K562 (cell line): ENCODE data around the gene CETN1. TPM values are rescaled to one million over a fixed set of nuclear protein-coding genes. Genes with fewer than 3 reads are reported as not detected.

Experiments
- BACH1 ChIP-seq: fragments of 200-800 bp; sonication (Bioruptor generic); IDR thresholded peaks from 2 replicates; pipeline ENCODE4 v1.6.1; 2016; ENCODE audit warnings: missing genetic modification characterization, missing compliant biosample characterization
- BCL6 ChIP-seq: fragments of 250-450 bp; sonication (Bioruptor Pico); IDR thresholded peaks from 2 replicates; pipeline ENCODE4 v1.4.0; 2020
- BCOR ChIP-seq: fragments of 450-650 bp; IDR thresholded peaks from 2 replicates; pipeline ENCODE4 v1.6.1; 2016
- CEBPZ ChIP-seq: fragments of 150-350 bp; IDR thresholded peaks from 2 replicates; pipeline ENCODE4 v1.6.1; 2014; ENCODE audit warnings: low read depth, mild to moderate bottlenecking, low read length, borderline replicate concordance
- COPS2 ChIP-seq: fragments of 450-650 bp; conservative IDR thresholded peaks from 2 replicates; pipeline ENCODE4 v1.6.1; 2016; ENCODE audit warnings: mild to moderate bottlenecking, moderate library complexity
- DACH1 ChIP-seq: fragments of 450-650 bp; IDR thresholded peaks from 2 replicates; pipeline ENCODE4 v1.6.1; 2018; ENCODE audit not compliant: partially characterized antibody
- DMBX1 ChIP-seq: fragments of 250-450 bp; sonication (Bioruptor Pico); IDR thresholded peaks from 2 replicates; pipeline ENCODE4 v1.8.0; 2022; ENCODE audit warnings: inconsistent platforms, mild to moderate bottlenecking, moderate library complexity, borderline replicate concordance
- FOXO4 ChIP-seq: fragments of 450-650 bp; formaldehyde crosslinking; IDR thresholded peaks from 2 replicates; pipeline ENCODE4 v1.4.0; 2020; ENCODE audit warnings: mild to moderate bottlenecking, moderate library complexity
- HSF4 ChIP-seq: fragments of 250-450 bp; sonication (Bioruptor Pico); IDR thresholded peaks from 2 replicates; pipeline ENCODE4 v2.1.2; 2022; ENCODE audit warnings: mild to moderate bottlenecking, moderate library complexity, borderline replicate concordance
- MXI1 ChIP-seq: IDR thresholded peaks from 2 replicates; pipeline ENCODE4 v1.6.1; 2011; ENCODE audit warnings: low read depth, mild to moderate bottlenecking, improper control_type of control experiment, low read length
- NFE2 ChIP-seq: IDR thresholded peaks from 2 replicates; pipeline ENCODE4 v1.6.1; 2014; ENCODE audit warnings: antibody characterized with exemption, low read depth
- NRF1 ChIP-seq, 2 experiments: fragments of 450-650 bp; IDR thresholded peaks in 1 of 2; conservative IDR thresholded peaks in 1 of 2; 2 replicates each; pipeline ENCODE4 v1.6.1; 2014; ENCODE audit warnings: mild to moderate bottlenecking in 2 of 2
- RAD21 ChIP-seq, 2 experiments: fragments of 250-450 bp in 1 of 2; fragments of 450-650 bp in 1 of 2; sonication (Bioruptor Pico) in 1 of 2; formaldehyde crosslinking in 1 of 2; IDR thresholded peaks in 1 of 2; conservative IDR thresholded peaks in 1 of 2; 2 replicates each; pipeline versions ENCODE4 v1.4.0 to v1.8.0; 2020 to 2022; ENCODE audit warnings: mild to moderate bottlenecking in 2 of 2, moderate library complexity in 1 of 2
- RFX1 ChIP-seq: fragments of 450-650 bp; IDR thresholded peaks from 2 replicates; pipeline ENCODE4 v1.6.1; 2016; ENCODE audit warnings: mild to moderate bottlenecking, moderate library complexity
- SP2 ChIP-seq: IDR thresholded peaks from 2 replicates; pipeline ENCODE4 v1.6.1; 2011; ENCODE audit warnings: mild to moderate bottlenecking, low read depth, low read length, moderate library complexity; ENCODE audit not compliant: poor library complexity, severe bottlenecking; ENCODE audit errors: extremely low read depth
- TAL1 ChIP-seq: fragments of 450-650 bp; IDR thresholded peaks from 2 replicates; pipeline ENCODE4 v1.6.1; 2016; ENCODE audit warnings: mild to moderate bottlenecking
- TBP ChIP-seq: optimal IDR thresholded peaks from 2 replicates; pipeline ENCODE3; 2011; ENCODE audit warnings: low read depth, low read length, improper control_type of control experiment
- USF1 ChIP-seq: sonication (generic); formaldehyde crosslinking; IDR thresholded peaks from 2 replicates; pipeline ENCODE4 v1.9.0; 2022; ENCODE audit warnings: mild to moderate bottlenecking, missing genetic modification reagents
- ZBTB8A ChIP-seq: fragments of 450-650 bp; IDR thresholded peaks from 2 replicates; pipeline ENCODE4 v1.6.1; 2018; ENCODE audit warnings: mild to moderate bottlenecking, moderate library complexity; ENCODE audit not compliant: partially characterized antibody
- ZNF165 ChIP-seq: fragments of 250-450 bp; sonication (Bioruptor Pico); IDR thresholded peaks from 2 replicates; pipeline ENCODE4 v1.4.0; 2020; ENCODE audit warnings: borderline replicate concordance
- ZNF184 ChIP-seq: sonication (generic); formaldehyde crosslinking; IDR thresholded peaks from 2 replicates; pipeline ENCODE4 v1.5.0; 2020; ENCODE audit warnings: missing genetic modification reagents
- polyA plus RNA-seq, 8 experiments: library from polyadenylated mRNA; depleted of rRNA in 4 of 8; stranded (reverse) in 5 of 8; unstranded in 3 of 8; fragments of >200 nt; fragmentation: Nextera tagmentation in 2 of 8; fragmentation: Illumina TruSeq in 1 of 8; extraction: Ambion mirVana in 2 of 8; extraction: Trizol in 1 of 8; gene quantifications; 2 replicates each; pipeline versions ENCODE4 v1.2.1 to v1.2.3, GENCODE V29; 2011 to 2014; ENCODE audit warnings: inconsistent platforms in 1 of 8, missing spikeins in 1 of 8
- total RNA-seq, 7 experiments: library from RNA; depleted of rRNA in 6 of 7; stranded (reverse); fragments of >200 nt in 6 of 7; fragmentation: Illumina TruSeq in 2 of 7; extraction: Trizol in 2 of 7; gene quantifications; 2 replicates each; pipeline versions ENCODE4 v1.2.1 to v1.2.3, GENCODE V29; 2011 to 2021; ENCODE audit warnings: low replicate concordance in 1 of 7
- TF ChIP-seq, protein P1 (sequence below): fragments of 250-450 bp; sonication (Bioruptor Pico); IDR thresholded peaks from 2 replicates; pipeline ENCODE4 v1.9.0; 2021; ENCODE audit warnings: mild to moderate bottlenecking, inconsistent platforms

Gene CETN1
- total and polyA plus RNA-seq, 9 of the 15 experiments (the other 6 are each of a cell fraction or from before 2014, with no cell fraction given): 0.07 to 0.34 (median 0.19) TPM; not detected in 3

DNA sequence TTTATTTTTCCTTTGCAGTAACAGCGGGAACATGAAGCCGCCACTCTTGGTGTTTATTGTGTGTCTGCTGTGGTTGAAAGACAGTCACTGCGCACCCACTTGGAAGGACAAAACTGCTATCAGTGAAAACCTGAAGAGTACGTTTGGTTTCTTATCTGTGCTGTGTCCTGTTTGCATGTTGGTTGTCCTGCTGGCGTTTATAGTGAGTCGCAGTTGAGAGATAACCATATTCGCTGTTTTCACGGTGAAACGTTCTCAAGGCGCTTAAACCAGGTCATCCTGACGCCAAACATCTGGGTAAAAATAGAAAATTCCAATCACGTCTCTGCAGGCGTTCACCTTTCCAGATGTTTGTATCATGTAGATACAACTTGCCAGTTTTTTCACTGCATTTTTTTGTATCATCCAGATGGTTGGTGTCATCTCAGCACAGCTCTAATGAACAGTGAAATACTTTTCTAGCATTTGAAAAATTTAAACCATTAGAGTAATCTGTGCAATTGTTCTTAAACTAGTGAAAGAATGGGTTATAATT is 37.9 kb downstream of the CETN1 start (continued):
- no peak for TF ChIP-seq CEBPZ
- TF ChIP-seq ZBTB8A: no peak
- TF ChIP-seq, protein P1, sequence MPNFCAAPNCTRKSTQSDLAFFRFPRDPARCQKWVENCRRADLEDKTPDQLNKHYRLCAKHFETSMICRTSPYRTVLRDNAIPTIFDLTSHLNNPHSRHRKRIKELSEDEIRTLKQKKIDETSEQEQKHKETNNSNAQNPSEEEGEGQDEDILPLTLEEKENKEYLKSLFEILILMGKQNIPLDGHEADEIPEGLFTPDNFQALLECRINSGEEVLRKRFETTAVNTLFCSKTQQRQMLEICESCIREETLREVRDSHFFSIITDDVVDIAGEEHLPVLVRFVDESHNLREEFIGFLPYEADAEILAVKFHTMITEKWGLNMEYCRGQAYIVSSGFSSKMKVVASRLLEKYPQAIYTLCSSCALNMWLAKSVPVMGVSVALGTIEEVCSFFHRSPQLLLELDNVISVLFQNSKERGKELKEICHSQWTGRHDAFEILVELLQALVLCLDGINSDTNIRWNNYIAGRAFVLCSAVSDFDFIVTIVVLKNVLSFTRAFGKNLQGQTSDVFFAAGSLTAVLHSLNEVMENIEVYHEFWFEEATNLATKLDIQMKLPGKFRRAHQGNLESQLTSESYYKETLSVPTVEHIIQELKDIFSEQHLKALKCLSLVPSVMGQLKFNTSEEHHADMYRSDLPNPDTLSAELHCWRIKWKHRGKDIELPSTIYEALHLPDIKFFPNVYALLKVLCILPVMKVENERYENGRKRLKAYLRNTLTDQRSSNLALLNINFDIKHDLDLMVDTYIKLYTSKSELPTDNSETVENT (CRISPR knock-in tag): no peak
- no peak for TF ChIP-seq USF1
- peak; percentile 70 to 77 for TF ChIP-seq NRF1 (conservative IDR thresholded peaks at IDR 0.05 in 1 of 2, IDR thresholded peaks at IDR 0.05 in 1 of 2)
- peak in 1 of 2 experiments; percentile 29; a peak in 2 of 4 replicates for TF ChIP-seq RAD21 (CRISPR knock-in tag; conservative IDR thresholded peaks at IDR 0.05 in 1 of 2, IDR thresholded peaks at IDR 0.05 in 1 of 2)
- TF ChIP-seq HSF4: no peak
- no peak for TF ChIP-seq SP2
- peak; percentile 58 for TF ChIP-seq NFE2
- peak; percentile 96 for TF ChIP-seq DMBX1 (CRISPR knock-in tag)
- peak; percentile 99 for TF ChIP-seq TAL1
- peak; percentile 19 for TF ChIP-seq RFX1
- no peak for TF ChIP-seq ZNF184 (CRISPR knock-in tag)
- no peak for TF ChIP-seq BACH1 (tag)
- peak; percentile 7 for TF ChIP-seq DACH1
- TF ChIP-seq ZNF165 (CRISPR knock-in tag): no peak
- no peak for TF ChIP-seq TBP
- no peak for TF ChIP-seq COPS2
- TF ChIP-seq BCOR: peak; percentile 92
- no peak for TF ChIP-seq FOXO4 (CRISPR knock-in tag)
- TF ChIP-seq MXI1: no peak; the same call in 1 of the 2 replicates
- no peak for TF ChIP-seq BCL6 (CRISPR knock-in tag)
